Esophagus muscularis mucosa (tissue), 2 donors: ENCODE data around the gene ATF7.

Experiments
- POLR2A ChIP-seq: fragments of 450-650 bp; IDR thresholded peaks from one replicate; pipeline ENCODE4 v1.6.1; 2017; ENCODE audit warnings: antibody characterized with exemption, moderate library complexity, mild to moderate bottlenecking, low read depth
- POLR2AphosphoS5 ChIP-seq, 2 donors: sonication (generic); formaldehyde crosslinking; IDR thresholded peaks; one replicate each; pipeline ENCODE4 v1.6.1; 2017; ENCODE audit warnings: antibody characterized with exemption in 2 of 2

DNA sequence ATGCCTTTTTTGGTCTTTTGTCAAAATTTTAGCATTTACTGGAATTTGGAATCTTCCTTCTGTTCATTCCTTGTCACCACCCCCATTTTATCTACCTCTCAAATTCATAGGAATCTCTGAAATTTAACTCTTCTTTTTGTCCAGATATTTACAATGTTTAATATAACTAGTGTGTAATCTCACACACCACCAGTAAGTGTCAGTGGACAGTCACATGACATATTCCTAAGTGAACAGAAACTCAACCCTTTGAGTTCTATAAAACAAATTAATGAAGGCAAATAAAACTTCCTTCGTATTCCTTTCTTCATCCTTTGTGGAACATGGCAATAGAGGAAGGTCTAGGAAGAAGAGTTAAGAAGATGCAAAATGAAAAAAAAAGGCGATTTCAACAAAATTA, 26.6 kb downstream of the ATF7 start:
- TF ChIP-seq POLR2A = no peak
- no peak for TF ChIP-seq POLR2AphosphoS5 (IDR thresholded peaks at IDR 0.05)
